Measurements from ENCODE around the gene CLCN7. TPM values are rescaled to one million over a fixed set of nuclear protein-coding genes. Genes with fewer than 3 reads are reported as not detected.

The CLCN7 gene
- polyA plus RNA-seq, 1 donor from 2014 or later, result 40.9 TPM

GRCh38 chr16:1439058-1439698 lies 35.6 kb downstream of the CLCN7 start:
- H3K9me2 ChIP-seq (ENCODE audit: insufficient read depth, low read length), result no peaks in the 10 kb centered on the region
- H3K27me3 ChIP-seq (ENCODE audit: insufficient read depth, low read depth, low read length), result no peaks in the 10 kb centered on the region
- no peaks in the 10 kb centered on the region for H4K20me1 ChIP-seq (ENCODE audit: insufficient read depth)
- H3F3A ChIP-seq (ENCODE audit: insufficient read depth, low read length, poor library complexity, severe bottlenecking), result no peaks in the 10 kb centered on the region
- H3K79me2 ChIP-seq (replicated peaks; ENCODE audit: insufficient read depth, low read length), result no peaks in the 10 kb centered on the region
- no peaks in the 10 kb centered on the region for H3K36me3 ChIP-seq (ENCODE audit: insufficient read depth, low read length)
- no peak overlapping the region for H3K27ac ChIP-seq (ENCODE audit: low read length)
- TF ChIP-seq POLR2AphosphoS5 (IDR thresholded peaks at IDR 0.05) (no peak), MXI1 (conservative IDR thresholded peaks at IDR 0.05; ENCODE audit: poor library complexity, severe bottlenecking) (no peak), EP300 (conservative IDR thresholded peaks at IDR 0.05; ENCODE audit: poor library complexity, severe bottlenecking) (no peak), EZH2 (IDR thresholded peaks at IDR 0.05; ENCODE audit: borderline replicate concordance, insufficient read depth, low read length, poor library complexity, severe bottlenecking) (no peak), SMC3 (conservative IDR thresholded peaks at IDR 0.05; ENCODE audit: poor library complexity) (no peak), TAF1 (IDR thresholded peaks at IDR 0.05; ENCODE audit: low read depth) (no peak), REST (IDR thresholded peaks at IDR 0.05; ENCODE audit: borderline replicate concordance) (no peak)
- H2AFZ ChIP-seq (ENCODE audit: low read depth, low read length), result no peak overlapping the region
- H3K4me2 ChIP-seq (ENCODE audit: low read length), result no peak overlapping the region
- H3K9ac ChIP-seq (ENCODE audit: low read length), result no peak overlapping the region
- no peak overlapping the region for H3K4me3 ChIP-seq (ENCODE audit: low read length)
- H3K9me3 ChIP-seq (ENCODE audit: low read length), result no peaks in the 10 kb centered on the region

- H3K4me3 ChIP-seq (ENCODE audit: low read length), result no peak overlapping the region
- no peaks in the 10 kb centered on the region for H3K36me3 ChIP-seq (ENCODE audit: insufficient read depth, low read length)
- no peak overlapping the region for H3K27ac ChIP-seq (ENCODE audit: low read length)
- H3K9me3 ChIP-seq (ENCODE audit: low read length), result no peaks in the 10 kb centered on the region
- no peaks in the 10 kb centered on the region for H4K20me1 ChIP-seq (ENCODE audit: insufficient read depth)
- H3K79me2 ChIP-seq (replicated peaks; ENCODE audit: insufficient read depth, low read length), result no peaks in the 10 kb centered on the region
- H3K9ac ChIP-seq (ENCODE audit: low read length), result no peak overlapping the region
- H2AFZ ChIP-seq (ENCODE audit: low read depth, low read length), result no peak overlapping the region
- H3K4me2 ChIP-seq (ENCODE audit: low read length), result no peak overlapping the region
- TF ChIP-seq TAF1 (IDR thresholded peaks at IDR 0.05; ENCODE audit: low read depth) (no peak), MXI1 (conservative IDR thresholded peaks at IDR 0.05; ENCODE audit: poor library complexity, severe bottlenecking) (no peak), EP300 (conservative IDR thresholded peaks at IDR 0.05; ENCODE audit: poor library complexity, severe bottlenecking) (no peak), REST (IDR thresholded peaks at IDR 0.05; ENCODE audit: borderline replicate concordance) (no peak), POLR2AphosphoS5 (IDR thresholded peaks at IDR 0.05) (no peak), EZH2 (IDR thresholded peaks at IDR 0.05; ENCODE audit: borderline replicate concordance, insufficient read depth, low read length, poor library complexity, severe bottlenecking) (no peak), CTCF (IDR thresholded peaks at IDR 0.05; ENCODE audit: poor library complexity, severe bottlenecking) (no peak), RAD21 (conservative IDR thresholded peaks at IDR 0.05) (no peak), SMC3 (conservative IDR thresholded peaks at IDR 0.05; ENCODE audit: poor library complexity) (no peak)
- H3K27me3 ChIP-seq (ENCODE audit: insufficient read depth, low read depth, low read length), result no peaks in the 10 kb centered on the region
- no peaks in the 10 kb centered on the region for H3K9me2 ChIP-seq (ENCODE audit: insufficient read depth, low read length)
- H3F3A ChIP-seq (ENCODE audit: insufficient read depth, low read length, poor library complexity, severe bottlenecking), result no peaks in the 10 kb centered on the region
Measured at GRCh38 chr16:1438229-1439057, 36.4 kb downstream of the CLCN7 start.
